Stimulated activated CD8-positive, alpha-beta memory T cell treated with anti-CD3 and anti-CD28 coated beads, Interleukin-4, amount 100 ng/mL, for 24 hours (primary cell): ENCODE results near the gene EPS8.

Source experiments
- DNase-seq: peaks from one replicate; pipeline ENCODE4 v3.0.0-alpha.2; 2020; ENCODE audit warnings: low read depth

The EPS8 gene

GRCh38 chr12:15602051-15602672 lies 187.0 kb downstream of the EPS8 start:
- DNase-seq, result no peak

GRCh38 chr12:15601210-15601800 lies 187.9 kb downstream of the EPS8 start:
- no peak for DNase-seq

- DNase-seq, result no peak
Measured at GRCh38 chr12:15600223-15600935, 188.8 kb downstream of the EPS8 start.

- DNase-seq, result no peak
Measured at GRCh38 chr12:15599266-15600037, 189.7 kb downstream of the EPS8 start.

GRCh38 chr12:15597125-15597830 lies 191.9 kb downstream of the EPS8 start:
- DNase-seq, result no peak

- no peak for DNase-seq
Measured at GRCh38 chr12:15596174-15596573, 193.0 kb downstream of the EPS8 start.

GRCh38 chr12:15592934-15593333 lies 196.3 kb downstream of the EPS8 start:
- no peak for DNase-seq

GRCh38 chr12:15591811-15592210 lies 197.4 kb downstream of the EPS8 start:
- no peak for DNase-seq

GRCh38 chr12:15590180-15590826 lies 198.9 kb downstream of the EPS8 start:
- DNase-seq, result peak; percentile 2

GRCh38 chr12:15589328-15590032 lies 199.7 kb downstream of the EPS8 start:
- DNase-seq, result no peak

GRCh38 chr12:15584366-15585041 lies 204.7 kb downstream of the EPS8 start:
- no peak for DNase-seq

GRCh38 chr12:15583804-15584203 lies 205.4 kb downstream of the EPS8 start:
- no peak for DNase-seq

GRCh38 chr12:15581006-15581405 lies 208.2 kb downstream of the EPS8 start:
- no peak for DNase-seq

GRCh38 chr12:15580431-15580830 lies 208.8 kb downstream of the EPS8 start:
- DNase-seq, result no peak

- DNase-seq, result no peak
Measured at GRCh38 chr12:15575671-15576541, 213.3 kb downstream of the EPS8 start.

GRCh38 chr12:15574353-15574752 lies 214.8 kb downstream of the EPS8 start:
- no peak for DNase-seq
